GM21576 (cell line): Measurements from ENCODE around the gene RECK.

Experiments used
- ATAC-seq: cut with Tn5 transposase; IDR thresholded peaks from one replicate; pipeline ENCODE4 v1.9.1; 2021; ENCODE audit warnings: mild to moderate bottlenecking, moderate library complexity; ENCODE audit not compliant: unreplicated experiment

Gene RECK

GRCh38 chr9:36025746-36026145 lies 11.0 kb upstream of the RECK start:
- ATAC-seq, result no peak

GRCh38 chr9:36029202-36029601 lies 7.5 kb upstream of the RECK start:
- ATAC-seq, result no peak

- no peak for ATAC-seq
Observed at GRCh38 chr9:36029765-36030528, 6.8 kb upstream of the RECK start.

- no peak for ATAC-seq
Observed at GRCh38 chr9:36030871-36031270, 5.8 kb upstream of the RECK start.

- no peak for ATAC-seq
Observed at GRCh38 chr9:36031774-36032555, 4.7 kb upstream of the RECK start.

GRCh38 chr9:36033788-36034187 lies 2.9 kb upstream of the RECK start:
- no peak for ATAC-seq

- ATAC-seq, result no peak
Observed at GRCh38 chr9:36034234-36034633, 2.5 kb upstream of the RECK start.

- no peak for ATAC-seq
Observed at GRCh38 chr9:36035006-36035405, 1.7 kb upstream of the RECK start.

GRCh38 chr9:36036253-36036779 lies 397 bp upstream of the RECK start:
- ATAC-seq, result no peak

GRCh38 chr9:36037549-36038122 lies 923 bp downstream of the RECK start:
- ATAC-seq, result no peak

- no peak for ATAC-seq
Observed at GRCh38 chr9:36039121-36039520, 2.4 kb downstream of the RECK start.

GRCh38 chr9:36039696-36040095 lies 3.0 kb downstream of the RECK start:
- no peak for ATAC-seq

GRCh38 chr9:36040271-36040925 lies 3.7 kb downstream of the RECK start:
- no peak for ATAC-seq

- ATAC-seq, result no peak
Observed at GRCh38 chr9:36041506-36041905, 4.8 kb downstream of the RECK start.

- ATAC-seq, result no peak
Observed at GRCh38 chr9:36045610-36046009, 8.9 kb downstream of the RECK start.

- no peak for ATAC-seq
Observed at GRCh38 chr9:36046923-36047322, 10.2 kb downstream of the RECK start.

- no peak for ATAC-seq
Observed at GRCh38 chr9:36049408-36049807, 12.7 kb downstream of the RECK start.

- no peak for ATAC-seq
Observed at GRCh38 chr9:36050476-36050875, 13.8 kb downstream of the RECK start.

- no peak for ATAC-seq
Observed at GRCh38 chr9:36051317-36051716, 14.6 kb downstream of the RECK start.

GRCh38 chr9:36053971-36054370 lies 17.3 kb downstream of the RECK start:
- ATAC-seq, result no peak

- no peak for ATAC-seq
Observed at GRCh38 chr9:36056896-36057295, 20.2 kb downstream of the RECK start.
